ENCODE results near the gene SLC25A36.
"Not testable (repeated sequence)": the region's sequence is repeated elsewhere in the genome, so short reads cannot be mapped to it uniquely, and the experiment has no call there.

SLC25A36 gene

DNA sequence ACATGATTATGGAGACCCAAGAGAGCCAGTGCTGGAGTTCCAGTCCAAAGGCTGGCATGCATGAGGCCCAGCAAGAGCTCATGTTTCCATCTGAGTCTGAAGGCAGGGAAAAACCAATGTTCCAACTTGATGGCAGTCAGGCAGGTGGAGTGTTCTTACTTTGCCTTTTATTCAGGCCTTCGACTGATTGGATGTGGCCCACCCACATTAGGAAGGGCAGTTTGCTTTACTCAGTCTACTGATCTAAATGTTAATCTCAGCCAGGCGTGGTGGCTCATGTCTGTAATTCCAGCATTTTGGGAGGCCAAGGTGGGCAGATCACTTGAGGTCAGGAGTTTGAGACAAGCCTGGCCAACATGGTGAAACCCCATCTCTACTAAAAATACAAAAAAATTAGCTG is 53.2 kb downstream of the SLC25A36 start:
- DNase-seq (ENCODE audit: low read depth in 2 of 2): not testable (repeated sequence)

DNA sequence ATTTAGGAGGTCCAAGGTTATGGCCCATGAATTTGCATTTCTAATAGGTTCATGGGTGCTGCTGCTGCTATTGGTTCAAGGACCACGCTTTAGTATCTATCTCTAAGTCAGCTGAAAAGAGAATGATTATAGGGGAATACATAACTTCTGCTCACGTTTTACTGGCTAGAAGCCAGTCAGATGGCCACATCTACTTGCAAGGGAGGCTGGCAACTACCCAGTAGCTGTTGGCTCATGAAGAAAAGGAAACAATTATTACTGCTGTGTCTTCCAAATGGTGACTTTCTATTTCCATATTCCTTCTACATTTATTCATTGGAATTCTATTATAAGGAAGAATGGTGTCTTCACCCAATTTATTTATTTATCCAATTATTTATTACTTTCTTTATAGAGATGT is 54.2 kb downstream of the SLC25A36 start:
- no peak for DNase-seq (ENCODE audit: low read depth in 2 of 2)

DNA sequence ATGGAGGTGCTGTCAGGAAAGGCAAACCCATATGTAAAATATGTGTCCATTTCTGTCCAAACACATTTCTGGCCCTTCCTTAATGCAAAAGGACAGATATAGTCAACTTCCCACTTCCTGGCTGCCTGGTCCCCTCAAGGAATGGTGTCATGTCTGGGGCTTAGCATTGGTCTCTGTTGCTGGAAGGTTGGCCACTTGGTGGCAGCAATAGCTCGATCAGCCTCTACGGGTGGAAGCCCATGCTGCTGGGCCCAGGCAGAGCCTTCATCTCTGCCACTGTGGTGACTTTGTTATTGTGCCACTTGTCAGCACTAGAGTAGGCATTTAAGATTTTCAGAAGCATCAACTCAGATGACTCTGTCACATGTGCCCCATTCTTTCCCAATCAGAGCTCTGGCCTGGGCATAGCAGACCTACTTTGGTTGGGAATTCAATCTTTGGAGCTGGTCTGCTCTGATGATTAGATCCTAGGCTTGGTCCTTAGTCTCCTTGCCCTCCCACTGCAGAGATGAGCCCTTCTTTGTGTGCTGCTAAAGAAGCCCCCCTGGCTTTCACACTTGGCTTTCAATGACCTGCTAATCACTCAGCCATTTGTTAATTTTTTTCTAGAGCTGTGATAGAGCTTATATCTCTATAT is 58.5 kb downstream of the SLC25A36 start:
- no peak for DNase-seq (ENCODE audit: low read depth in 2 of 2)

DNA sequence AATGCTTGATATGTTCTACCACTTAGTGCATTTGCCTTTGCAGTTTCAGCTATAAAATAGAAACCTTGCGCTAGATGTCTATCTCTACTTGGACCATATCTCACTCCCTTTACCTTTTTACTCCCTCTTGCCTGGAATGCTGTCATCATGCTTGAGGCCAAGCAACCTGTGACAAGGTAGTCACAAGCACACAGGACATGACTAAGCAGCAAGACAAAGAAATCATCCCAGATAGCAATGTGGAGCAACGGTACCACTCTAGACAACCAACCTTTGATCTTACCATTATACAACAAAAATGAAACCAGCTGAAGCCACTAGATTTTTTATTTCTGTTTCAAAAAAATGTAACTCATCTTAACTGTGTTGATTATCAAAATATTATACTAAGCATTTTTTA is 59.0 kb downstream of the SLC25A36 start:
- no peak for DNase-seq (ENCODE audit: low read depth in 2 of 2)

DNA sequence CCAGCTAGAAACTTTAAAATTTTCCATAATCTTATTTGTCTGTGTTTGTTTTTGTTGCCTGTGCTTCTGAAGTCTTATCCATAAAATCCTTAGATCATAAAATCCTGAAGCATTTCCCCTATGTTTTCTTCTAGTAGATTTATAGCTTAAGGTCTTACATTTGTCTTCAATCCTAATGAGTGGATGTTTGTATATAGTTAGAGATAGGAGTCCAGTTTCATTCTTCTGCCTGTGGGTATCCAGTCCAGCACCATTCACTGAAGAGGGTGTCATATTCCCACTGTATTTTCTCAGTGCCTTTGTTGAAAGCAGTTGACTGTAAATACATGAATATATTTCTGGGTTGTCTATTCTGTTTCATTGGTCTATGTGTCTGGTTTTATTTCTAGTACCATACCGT is 64.7 kb downstream of the SLC25A36 start:
- DNase-seq (ENCODE audit: low read depth in 2 of 2): no peak

DNA sequence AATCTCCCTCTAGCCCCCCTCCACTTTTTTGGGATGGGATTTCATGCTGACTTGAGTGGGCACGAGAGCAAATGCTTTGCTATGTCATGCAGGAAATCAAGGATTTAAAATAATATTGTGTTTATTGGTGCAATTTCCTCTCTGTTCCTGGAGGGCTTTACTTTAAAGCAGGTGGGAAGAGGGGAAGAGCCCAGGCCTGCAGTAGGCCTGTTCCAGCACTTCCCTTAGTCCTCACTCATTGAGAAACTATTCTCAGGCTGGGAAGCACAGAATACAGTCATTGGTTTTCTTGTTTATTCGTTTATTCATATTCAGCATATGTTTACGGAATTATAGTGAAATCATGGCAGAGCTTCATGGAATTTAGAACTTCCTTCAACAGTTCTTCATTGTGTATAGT is 67.9 kb downstream of the SLC25A36 start:
- DNase-seq (ENCODE audit: low read depth in 2 of 2): no peak

DNA sequence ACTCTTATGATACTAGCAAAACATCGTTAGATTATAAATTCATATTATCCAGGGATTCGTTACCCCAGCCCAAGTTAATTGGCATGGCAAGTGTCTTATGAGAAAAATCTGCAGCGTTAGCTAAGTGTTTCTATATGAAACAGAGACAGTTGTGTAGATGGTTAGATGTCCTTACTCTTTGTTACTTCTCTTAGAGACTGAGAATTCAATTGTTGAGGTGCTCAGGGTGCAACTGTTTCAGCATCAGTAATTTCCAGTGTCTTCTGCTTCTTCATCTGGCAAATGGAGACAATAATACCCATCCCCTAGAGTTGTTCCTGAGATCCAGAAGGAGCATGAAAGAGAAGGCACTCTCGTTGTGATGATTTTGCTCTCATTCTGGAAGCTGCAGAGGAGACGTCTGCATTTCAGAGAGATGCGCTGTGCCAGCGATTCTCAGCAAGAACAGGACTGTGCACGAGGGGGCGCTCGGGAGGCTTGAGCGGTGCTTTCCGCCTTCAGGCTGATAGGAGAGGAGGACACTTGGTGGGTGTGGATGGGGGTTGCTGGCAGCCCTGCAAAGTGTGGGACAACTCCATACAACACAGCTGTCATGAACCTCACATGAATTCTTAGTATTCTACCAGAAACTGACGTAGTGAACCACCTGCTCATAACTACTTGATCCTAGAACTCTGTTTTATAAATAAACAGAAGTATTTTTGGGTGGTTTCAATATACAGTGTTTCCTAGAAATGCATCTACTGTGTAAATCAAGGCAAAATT is 69.8 kb downstream of the SLC25A36 start:
- DNase-seq (ENCODE audit: low read depth in 2 of 2): no peak

DNA sequence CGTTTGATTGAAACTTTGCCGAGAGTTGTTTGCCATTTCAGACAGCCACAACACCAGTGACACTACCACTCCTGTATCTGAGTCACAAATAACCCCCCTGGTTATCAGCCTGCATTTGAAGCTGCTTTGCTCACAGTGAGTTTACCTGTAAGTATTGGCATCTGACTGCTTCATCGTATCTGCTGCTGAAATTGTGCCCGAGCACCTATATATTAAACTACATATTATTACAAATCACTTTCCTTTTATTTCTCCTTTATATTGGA is 70.3 kb downstream of the SLC25A36 start:
- no peak for DNase-seq (ENCODE audit: low read depth in 2 of 2)

DNA sequence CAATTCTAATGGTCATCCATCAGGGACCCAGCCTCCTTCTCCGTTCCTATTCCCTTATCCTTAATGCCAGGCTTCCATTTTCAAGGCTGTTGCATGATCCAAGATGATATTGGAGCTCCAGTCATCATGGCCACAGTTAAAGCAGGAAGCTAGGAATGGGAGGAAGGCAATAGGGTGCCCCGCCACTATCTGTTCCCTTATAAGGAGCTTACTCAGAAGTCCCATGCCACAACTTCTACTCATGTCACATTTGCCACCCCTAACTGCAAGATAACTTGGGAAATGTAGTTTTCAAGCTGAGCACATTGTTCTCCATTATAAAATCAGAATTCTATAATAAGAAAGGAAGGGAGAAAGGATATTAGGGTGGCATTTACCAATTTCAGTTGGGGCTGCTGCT is 70.9 kb downstream of the SLC25A36 start:
- no peak for DNase-seq (ENCODE audit: low read depth in 2 of 2)

DNA sequence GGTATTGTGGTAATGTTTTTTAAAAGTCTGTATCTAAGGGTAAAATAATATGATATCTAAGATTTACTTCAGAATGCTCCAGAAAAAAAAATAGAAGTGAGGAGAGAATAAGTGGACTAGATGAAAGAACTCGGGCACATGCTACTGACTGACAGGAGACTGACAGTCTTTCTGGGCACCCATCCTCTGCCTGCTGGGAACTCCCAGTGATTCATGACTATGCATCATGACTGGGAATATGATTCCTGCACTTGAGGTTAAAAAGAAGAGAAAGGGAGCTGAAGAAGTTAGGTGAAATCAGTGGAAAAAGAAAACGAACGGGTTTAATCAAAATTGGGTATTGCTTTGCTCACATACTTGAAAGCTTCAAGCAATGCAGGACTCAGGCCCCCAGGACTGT is 73.8 kb downstream of the SLC25A36 start:
- no peak for DNase-seq (ENCODE audit: low read depth in 2 of 2)

DNA sequence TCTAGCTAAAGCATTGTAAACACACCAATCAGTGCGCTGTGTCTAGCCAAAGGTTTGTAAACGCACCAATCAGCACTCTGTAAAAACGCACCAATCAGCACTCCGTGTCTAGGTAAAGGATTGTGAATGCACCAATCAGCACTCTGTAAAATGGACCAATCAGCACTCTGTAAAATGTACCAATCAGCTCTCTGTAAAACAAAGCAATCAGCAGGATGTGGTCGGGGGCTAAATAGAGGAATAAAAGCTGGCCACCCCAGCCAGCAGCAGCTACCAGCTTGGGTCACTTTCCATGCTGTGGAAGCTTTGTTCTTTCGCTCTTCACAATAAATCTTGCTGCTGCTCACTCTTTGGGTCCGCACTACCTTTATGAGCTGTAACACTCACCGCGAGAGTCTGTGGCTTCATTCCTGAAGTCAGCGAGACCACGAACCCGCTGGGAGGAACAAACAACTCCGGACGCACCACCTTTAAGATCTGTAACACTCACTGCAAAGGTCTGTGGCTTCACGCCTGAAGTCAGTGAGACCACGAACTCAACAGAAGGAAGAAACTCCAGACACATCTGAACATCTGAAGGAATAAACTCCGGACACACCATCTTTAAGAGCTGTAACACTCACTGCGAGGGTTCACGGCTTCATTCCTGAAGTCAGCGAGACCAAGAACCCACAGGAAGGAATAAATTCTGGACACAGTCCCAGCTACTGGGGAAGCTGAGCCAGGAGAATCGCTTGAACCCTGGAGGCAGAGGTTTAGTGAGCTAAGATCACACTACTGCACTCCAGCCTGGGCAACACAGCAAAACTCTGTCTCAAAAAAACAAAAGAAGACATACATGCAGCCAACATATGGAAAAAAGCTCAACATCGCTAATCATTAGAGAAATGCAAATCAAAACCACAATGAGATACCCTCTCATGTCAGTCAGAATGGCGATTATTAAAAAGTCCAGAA is 76.0 kb downstream of the SLC25A36 start:
- not testable (repeated sequence) for DNase-seq (ENCODE audit: low read depth in 2 of 2)

DNA sequence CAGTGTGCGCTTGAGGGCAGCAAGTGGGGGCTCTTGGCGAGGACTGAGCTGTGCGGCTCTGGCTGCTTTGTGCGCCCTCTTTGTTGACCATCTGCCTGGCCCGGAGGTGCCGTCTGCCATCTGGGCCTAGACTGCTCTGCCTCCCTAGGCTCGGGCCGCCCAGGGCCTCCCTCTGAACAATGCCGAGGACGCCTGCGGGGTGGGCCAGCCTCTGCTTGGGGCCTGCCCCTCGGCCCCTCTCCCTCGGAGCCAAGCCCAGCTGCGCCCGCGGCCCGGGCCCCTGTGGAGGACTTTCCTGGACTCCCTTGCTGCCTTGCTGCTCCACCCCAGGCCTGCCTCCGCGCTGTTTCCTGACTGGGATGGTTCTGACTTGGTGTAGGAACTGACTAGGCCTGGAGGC is 77.6 kb downstream of the SLC25A36 start:
- DNase-seq (ENCODE audit: low read depth in 2 of 2): no peak

DNA sequence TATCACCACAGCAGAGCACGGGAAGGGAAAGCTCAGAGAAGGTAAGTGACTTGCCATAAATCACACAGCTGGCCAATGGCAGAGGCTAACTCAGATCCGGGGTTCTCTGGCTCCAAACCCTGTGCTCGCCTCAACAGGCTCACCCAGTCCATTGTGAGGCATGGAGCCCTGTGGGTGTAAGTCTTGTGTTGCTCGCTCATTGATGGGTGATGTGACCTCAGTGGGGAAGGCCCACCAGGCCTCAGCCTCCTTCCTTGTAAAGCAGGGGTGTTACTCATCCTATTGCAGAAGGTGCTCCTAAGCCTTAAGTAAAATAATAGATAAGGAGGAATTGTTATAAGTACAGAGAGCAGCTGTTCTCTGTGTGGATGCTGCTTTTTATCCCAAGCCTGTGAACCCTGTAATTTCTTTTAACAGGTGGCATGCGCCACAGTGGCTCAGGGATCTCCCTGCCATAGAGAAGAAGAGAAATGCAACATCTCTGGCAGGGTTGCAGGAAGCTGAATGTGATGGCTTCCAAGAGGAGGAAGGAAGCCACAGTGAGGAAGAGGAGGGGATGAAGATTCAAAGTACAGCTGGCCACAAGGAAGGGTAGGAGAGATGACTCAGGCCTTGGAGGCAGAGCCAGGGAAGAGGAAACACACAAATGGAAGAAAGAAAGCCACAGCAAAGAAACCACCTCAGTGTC is 78.7 kb downstream of the SLC25A36 start:
- DNase-seq (ENCODE audit: low read depth in 2 of 2): no peak

DNA sequence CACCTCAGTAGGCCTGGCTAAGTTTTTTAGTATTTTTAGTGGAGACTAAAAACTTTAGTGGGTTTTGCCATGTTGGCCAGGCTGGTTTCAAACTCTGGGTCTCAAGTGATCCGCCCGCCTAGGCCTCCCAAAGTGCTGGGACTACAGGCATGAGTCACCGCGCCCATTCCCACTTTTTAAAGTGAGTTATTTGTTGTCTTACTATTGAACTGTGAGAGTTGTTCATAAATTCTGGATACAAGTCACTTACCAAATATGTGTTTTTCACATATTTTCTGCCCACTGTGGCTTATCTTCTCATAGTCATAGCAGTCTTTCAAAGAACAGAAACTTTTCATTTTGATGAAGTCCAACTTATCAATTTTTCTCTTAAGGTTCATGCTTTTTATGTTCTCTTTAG is 79.6 kb downstream of the SLC25A36 start:
- no peak for DNase-seq (ENCODE audit: low read depth in 2 of 2)
